Progenitor cell of endocrine pancreas (in vitro differentiated cells): ENCODE data around the gene NCBP3. TPM values are rescaled to one million over a fixed set of nuclear protein-coding genes. Genes with fewer than 3 reads are reported as not detected.

Source experiments
- DNase-seq: peaks from one replicate; pipeline ENCODE4 v3.0.0; 2021; ENCODE audit warnings: low spot score; ENCODE audit not compliant: unreplicated experiment
- H3K27ac Mint-ChIP-seq: 2 replicates; pipeline ENCODE4 v1.8.0; 2021; ENCODE audit warnings: mild to moderate bottlenecking, moderate library complexity, mixed read lengths
- H3K27me3 Mint-ChIP-seq: 2 replicates; pipeline ENCODE4 v1.8.0; 2021; ENCODE audit warnings: mixed read lengths
- H3K36me3 Mint-ChIP-seq: 2 replicates; pipeline ENCODE4 v1.8.0; 2022; ENCODE audit warnings: mixed read lengths; ENCODE audit not compliant: insufficient read depth
- H3K4me1 Mint-ChIP-seq: 2 replicates; pipeline ENCODE4 v1.8.0; 2021; ENCODE audit warnings: low read depth, mixed read lengths
- H3K4me3 Mint-ChIP-seq: 2 replicates; pipeline ENCODE4 v1.8.0; 2021; ENCODE audit warnings: low read depth, mild to moderate bottlenecking, moderate library complexity, mixed read lengths
- H3K9me3 Mint-ChIP-seq: 2 replicates; pipeline ENCODE4 v1.8.0; 2021; ENCODE audit warnings: low read depth, mixed read lengths
- CTCF ChIP-seq: fragments of 200-600 bp; sonication (generic); IDR thresholded peaks from one replicate; pipeline ENCODE4 v1.5.0; 2021; ENCODE audit warnings: antibody characterized with exemption, mild to moderate bottlenecking; ENCODE audit not compliant: unreplicated experiment
- total RNA-seq: library from RNA; stranded (reverse); gene quantifications from 2 replicates; pipeline ENCODE4 v1.2.1, GENCODE V29; 2021

Gene NCBP3
- total RNA-seq, 1 donor from 2014 or later: 90.9 TPM

DNA sequence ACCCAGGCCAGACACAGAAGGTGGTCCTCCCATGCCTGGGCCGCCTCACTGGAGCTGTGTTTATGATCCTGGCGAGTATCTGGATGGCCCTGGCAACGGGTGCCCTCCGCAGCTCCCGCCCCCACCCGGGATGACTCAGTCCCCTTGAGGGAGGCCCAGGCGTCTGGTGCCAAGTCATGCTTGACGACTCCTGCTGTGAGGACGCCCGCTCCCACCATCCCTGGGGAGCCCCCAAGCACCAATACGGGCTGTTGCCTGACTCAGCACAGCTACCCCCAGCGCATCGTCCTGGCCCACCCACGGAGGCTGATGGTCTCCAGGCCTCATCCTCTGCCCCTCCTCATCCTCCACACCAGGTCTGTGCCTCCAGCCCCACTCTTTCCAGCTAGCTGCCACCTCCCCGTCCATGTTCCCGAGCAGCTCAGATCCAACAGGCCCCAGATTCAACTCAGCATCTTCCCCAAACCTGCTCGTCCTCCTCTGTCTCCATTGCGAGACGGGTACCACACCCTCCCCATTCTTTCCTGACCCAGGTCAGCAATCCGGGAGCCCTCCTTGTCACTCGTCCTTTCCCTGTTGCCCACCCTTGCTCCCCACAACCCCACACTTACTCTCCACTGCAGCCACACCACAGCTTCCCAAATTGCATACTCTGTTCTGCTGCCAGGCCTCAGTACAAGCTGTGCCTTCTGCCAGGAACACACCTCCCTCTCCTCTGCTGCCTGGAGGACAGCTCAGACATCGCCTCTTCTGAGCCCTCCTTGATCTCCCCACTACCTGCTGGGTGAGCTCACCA, 44.2 kb upstream of the NCBP3 start:
- peak overlapping the region; percentile 8 for H3K4me3 Mint-ChIP-seq
- TF ChIP-seq CTCF: no peak
- H3K36me3 Mint-ChIP-seq: no peaks in the 10 kb centered on the region
- H3K27ac Mint-ChIP-seq: no peak overlapping the region
- no peak for DNase-seq
- H3K9me3 Mint-ChIP-seq: no peaks in the 10 kb centered on the region
- H3K4me1 Mint-ChIP-seq: peaks cover 7% of the 10 kb centered on the region
- peaks cover 35% of the 10 kb centered on the region for H3K27me3 Mint-ChIP-seq

GRCh38 chr17:3889325-3890012, 43.4 kb upstream of the NCBP3 start:
- DNase-seq: no peak
- H3K4me3 Mint-ChIP-seq: no peak overlapping the region
- H3K4me1 Mint-ChIP-seq: peaks cover 7% of the 10 kb centered on the region
- H3K27me3 Mint-ChIP-seq: peaks cover 32% of the 10 kb centered on the region
- no peaks in the 10 kb centered on the region for H3K9me3 Mint-ChIP-seq
- TF ChIP-seq CTCF: no peak
- peak overlapping the region; percentile 41 for H3K27ac Mint-ChIP-seq
- H3K36me3 Mint-ChIP-seq: no peaks in the 10 kb centered on the region

- Mint-ChIP-seq H3K4me3 (no peak overlapping the region), H3K9me3 (no peaks in the 10 kb centered on the region), H3K27me3 (peaks cover 32% of the 10 kb centered on the region), H3K36me3 (no peaks in the 10 kb centered on the region), H3K27ac (no peak overlapping the region), H3K4me1 (peaks cover 4% of the 10 kb centered on the region)
- TF ChIP-seq CTCF: no peak
- DNase-seq: no peak
Observed at GRCh38 chr17:3888343-3889171, 42.5 kb upstream of the NCBP3 start.

DNA sequence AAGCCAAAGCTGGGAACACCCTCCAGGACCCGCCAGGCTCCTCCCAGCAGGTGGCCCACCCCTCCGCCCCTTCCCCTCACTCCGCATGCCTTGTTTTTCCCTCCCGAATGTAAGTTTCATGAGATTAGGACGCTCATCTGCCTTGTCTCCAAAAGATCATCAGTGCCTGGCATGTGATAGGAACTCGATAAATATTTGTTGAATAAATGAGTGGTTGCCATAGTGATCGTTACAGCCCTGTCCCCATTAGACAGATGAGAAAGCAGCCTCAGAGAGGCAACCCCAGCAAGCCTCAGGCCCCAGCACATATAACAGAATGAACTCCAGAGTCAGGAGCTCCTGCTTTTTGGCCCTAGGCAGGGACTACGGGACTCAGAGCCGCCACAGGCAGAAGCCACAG, 41.8 kb upstream of the NCBP3 start:
- no peak overlapping the region for H3K27ac Mint-ChIP-seq
- no peak for TF ChIP-seq CTCF
- DNase-seq: no peak

GRCh38 chr17:3887394-3887793, 41.3 kb upstream of the NCBP3 start:
- Mint-ChIP-seq H3K4me1 (peaks cover 2% of the 10 kb centered on the region), H3K27ac (no peak overlapping the region), H3K36me3 (no peaks in the 10 kb centered on the region), H3K27me3 (peaks cover 32% of the 10 kb centered on the region), H3K4me3 (no peak overlapping the region), H3K9me3 (no peaks in the 10 kb centered on the region)
- TF ChIP-seq CTCF: no peak
- no peak for DNase-seq

More for the DNA sequence above, 41.8 kb upstream of the NCBP3 start:
- Mint-ChIP-seq H3K4me3 (no peak overlapping the region), H3K36me3 (no peaks in the 10 kb centered on the region), H3K27me3 (peaks cover 32% of the 10 kb centered on the region), H3K4me1 (peaks cover 2% of the 10 kb centered on the region), H3K9me3 (no peaks in the 10 kb centered on the region)
